GM18873 (cell line): ENCODE measurements around the gene SUSD6.

Source experiments
- ATAC-seq: cut with Tn5 transposase; IDR thresholded peaks from one replicate; pipeline ENCODE4 v1.9.1; 2021; ENCODE audit warnings: mild to moderate bottlenecking, moderate library complexity, moderate number of reproducible peaks; ENCODE audit not compliant: unreplicated experiment, low FRiP score

The SUSD6 gene

DNA sequence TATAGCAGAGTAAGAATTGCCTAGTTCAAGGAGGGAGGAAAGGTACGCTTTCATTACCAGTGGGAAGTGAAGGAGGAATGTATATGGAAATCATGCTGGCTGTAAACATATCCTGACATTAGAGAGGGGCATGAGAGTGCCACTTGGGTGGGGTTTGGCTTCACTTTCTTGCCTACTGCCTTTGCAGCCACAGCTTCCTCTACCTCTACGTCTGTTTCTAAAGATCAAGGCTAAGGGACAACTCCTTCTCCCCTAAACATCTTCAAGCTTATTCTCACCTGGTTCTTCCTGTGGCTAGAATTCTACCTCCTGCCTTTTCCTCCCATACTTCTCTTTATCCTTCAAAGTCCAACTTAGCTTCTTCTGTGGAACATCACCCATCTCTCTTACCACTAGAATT is 58.0 kb downstream of the SUSD6 start:
- ATAC-seq, result no peak

DNA sequence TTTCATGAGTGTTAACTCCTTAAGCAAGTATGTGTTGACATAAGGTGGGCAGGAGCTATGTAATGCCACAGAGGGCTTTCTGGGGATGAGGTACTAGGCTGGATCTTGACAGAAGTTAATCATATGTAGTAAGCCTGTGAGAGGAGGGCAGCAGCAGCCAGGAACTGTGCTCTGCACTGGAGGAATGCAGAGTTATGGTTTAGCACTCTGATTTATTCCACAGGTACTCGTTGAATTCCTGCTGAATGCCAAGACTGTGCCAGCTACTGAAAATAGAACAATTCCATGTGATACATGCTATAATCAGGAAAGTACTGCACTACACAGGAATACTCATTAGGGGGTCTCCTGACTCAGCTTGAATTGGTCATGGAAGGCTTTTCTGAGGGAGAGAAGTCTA is 58.7 kb downstream of the SUSD6 start:
- ATAC-seq, result no peak

DNA sequence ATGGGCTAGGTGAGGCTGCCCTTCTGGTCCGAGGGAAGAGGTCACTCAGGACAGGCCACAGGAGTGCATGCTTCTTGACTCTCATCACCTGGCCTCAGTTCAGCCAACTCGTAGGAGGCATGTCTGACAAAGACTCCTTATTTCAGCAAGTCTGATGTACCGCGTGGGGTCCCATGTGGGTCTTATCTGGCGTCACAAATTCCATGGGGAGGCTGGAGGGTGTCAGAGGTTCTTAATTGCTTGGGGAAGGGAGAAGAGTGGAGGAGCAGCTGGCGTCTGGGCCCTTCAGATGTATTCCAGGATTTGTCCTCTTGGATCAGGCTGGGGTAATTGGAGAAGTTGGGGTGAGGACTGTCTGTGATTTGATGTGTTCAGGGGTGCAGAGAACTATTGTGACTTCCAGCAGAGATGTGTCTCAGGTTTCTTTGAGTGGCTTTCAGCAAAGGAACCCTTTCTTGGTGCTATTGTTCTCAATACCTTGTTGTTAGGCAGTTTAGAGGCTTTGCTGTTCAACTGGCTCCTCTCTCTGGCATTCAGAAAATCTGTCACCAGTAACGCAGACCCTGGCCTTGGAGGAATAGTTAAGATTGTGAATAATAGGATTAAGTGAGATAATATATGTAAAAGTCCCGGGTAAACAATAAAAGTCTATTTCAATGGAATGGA is 60.1 kb downstream of the SUSD6 start:
- no peak for ATAC-seq

DNA sequence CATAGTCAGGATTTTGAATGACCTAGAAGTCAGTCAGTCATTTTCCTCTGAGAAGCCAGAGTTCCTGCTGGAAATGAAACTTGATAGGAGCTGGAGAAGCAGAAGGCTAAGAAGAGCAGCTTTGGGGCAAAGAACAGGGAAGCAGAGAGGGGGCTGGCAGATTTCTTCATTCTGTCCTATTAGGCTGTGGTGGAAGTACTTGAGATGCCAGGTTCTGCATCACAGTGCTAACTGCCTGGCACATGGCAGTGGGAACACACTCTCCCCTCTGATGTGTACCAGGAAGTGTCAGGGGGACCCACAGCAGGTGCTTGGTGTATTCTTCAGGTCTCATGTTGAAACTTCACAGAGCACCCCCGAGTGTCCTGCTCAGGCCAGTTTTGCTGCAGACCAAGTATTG is 61.0 kb downstream of the SUSD6 start:
- no peak for ATAC-seq

DNA sequence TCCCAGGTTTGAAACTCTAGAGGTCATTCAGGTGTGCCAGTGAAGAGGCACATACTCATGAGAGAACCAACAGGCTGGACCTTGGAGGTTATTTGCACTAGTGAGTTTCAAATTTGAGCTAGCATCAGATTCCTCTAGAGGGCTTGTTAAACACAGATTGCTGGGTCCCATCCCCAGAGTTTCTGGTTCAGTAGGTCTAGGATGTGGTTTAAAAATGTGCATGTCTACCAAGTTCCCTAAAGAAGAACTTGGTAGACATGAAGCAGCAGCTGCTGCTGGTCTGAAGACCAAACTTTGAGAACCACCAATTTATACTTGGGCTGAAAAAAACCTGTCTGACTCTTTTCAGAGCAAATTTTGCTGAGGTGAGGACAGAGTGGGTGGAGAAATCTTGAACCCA is 61.7 kb downstream of the SUSD6 start:
- no peak for ATAC-seq

DNA sequence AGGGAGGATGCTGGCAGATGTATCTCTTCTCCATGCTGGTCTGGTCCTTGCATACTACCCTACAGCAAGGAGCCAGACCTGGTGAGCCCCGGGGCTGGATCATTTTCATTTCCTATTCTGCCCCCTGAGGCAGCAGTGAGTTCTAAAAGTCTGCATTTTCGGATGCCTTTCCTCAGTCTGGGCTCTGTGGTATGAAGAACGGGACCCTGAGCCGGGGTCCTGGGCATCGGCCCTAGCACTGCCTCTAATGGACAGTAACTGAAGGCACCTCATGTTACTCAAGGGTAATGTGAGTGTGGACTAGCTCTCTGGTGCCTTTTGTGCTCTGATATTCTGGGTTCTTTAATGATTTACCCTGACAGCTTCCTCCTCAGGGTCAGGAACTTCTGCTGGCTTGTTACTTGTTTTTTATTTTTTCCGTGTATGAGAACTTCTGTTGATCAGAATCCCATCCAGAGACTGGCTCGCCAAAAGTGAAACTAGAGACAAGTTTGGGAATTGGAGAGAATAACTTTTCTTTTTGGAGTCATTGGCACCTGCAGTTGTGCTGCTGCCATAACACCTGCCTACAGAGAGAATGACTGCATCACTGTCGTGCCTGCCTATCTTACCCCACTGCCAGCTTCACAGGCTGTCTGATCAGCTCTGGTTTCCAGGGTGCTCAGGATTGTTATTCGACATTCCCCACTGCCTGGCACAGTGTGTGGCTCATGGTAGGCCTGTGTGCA is 62.3 kb downstream of the SUSD6 start:
- ATAC-seq, result no peak

DNA sequence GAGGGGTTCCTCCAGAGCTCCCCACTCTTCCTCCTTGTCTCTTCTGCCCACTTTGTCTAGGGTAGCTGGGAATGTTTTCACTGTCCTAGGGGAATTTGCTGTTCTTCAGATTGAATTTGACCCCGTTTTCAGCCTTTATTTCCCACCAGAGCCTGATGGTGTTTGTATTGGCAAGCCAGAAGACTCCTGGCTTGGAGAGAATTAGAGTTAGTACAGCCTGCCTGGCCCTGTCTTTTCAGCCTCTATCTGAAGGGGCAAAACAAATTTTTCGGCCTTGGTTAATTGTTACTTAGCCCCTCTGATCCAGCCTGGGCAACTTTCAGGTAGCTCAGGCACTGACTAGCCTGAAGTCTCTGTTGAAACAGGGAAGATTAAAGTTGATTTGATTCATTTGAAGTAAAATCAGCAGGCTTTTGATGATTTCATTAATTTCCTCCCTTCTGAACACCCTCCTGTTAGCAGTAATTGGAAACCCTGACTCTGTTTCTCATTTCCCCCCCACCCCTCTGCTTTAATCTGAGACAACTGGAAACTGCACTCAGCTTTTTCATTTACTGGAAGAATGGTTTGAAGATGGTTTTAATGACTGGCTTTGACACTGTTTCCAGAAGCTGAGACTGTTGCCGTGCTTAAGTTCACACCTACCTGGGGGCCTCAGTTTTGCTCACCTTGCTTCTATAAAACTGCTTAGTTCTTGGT is 63.3 kb downstream of the SUSD6 start:
- no peak for ATAC-seq

DNA sequence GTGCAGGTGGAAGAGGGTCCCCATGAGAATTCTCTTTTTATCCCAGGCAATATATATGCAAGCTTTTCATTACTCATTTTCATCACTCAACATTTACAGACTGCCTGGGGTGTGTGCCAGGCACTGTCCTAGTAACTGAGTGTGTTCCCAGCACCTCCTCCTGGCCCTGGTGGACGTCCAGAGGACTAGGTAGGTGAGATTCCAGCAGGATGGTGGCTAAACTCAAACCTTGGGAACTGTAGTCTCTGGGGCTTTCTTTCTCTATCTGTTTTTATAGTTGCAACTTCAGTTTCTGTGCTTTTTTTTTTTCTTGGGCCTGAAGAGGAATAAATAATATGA is 63.8 kb downstream of the SUSD6 start:
- no peak for ATAC-seq

DNA sequence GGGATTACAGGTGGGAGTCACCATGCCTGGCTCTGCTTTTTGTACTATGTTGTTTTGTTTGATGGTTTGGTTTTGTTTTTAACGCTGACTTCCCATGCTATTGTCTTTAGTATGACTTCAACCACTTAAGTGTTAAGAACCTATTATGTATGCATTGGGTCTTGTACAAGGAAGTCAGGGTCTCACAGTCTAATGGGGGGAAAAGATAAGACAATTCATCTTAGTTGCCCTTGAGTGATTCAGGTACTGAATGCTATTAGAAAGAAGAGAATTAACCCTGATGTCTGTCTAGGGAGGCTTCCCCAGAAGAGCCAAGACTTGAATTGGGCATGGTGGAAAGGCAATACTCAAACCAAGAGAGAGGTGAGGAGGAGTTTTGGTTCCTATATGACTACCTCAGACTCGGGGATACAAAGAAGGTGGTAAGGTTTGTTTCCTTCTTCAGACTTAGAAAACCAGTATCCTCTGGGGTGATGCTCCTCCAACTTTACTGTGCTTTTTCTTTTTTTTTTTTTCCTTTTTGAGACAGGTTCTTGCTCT is 64.6 kb downstream of the SUSD6 start:
- ATAC-seq, result peak; percentile 68

DNA sequence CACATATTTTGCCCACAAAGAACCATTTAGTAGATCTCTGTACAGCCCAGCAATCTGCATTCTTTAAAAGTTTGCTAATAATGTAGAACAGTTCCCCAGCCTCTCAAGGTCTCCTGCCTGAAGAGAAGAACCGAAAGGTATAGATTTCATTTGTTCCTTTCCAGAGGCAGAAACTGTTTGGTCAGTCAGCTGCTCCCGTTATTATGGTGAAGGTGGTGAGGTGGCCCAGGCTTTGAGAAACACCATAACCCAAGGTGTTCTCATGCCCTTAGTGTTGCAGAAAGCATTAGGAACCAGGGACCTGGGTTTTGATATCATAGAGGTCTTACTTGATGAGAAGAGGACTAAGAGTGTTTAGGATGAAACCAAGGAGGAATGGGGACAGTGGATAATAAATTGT is 65.3 kb downstream of the SUSD6 start:
- no peak for ATAC-seq

DNA sequence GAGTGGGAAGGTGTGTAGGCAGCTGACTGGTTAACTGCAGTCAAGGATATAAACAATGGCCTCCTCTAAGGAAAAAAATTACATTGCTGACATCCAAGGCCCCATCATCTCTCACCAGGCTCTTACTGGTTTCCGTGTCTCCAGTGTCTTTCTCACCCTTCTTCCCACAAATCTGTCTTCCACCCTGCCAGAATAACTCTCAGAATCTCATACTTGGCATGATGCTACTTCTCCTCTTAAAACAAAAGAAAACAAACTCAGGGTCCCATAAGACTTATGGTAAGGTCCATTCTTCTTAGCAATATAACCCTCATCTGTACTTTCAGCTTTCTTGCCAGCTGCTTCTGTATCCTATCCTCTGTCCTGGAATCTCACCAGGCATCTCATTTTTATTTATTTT is 68.9 kb downstream of the SUSD6 start:
- ATAC-seq, result no peak

DNA sequence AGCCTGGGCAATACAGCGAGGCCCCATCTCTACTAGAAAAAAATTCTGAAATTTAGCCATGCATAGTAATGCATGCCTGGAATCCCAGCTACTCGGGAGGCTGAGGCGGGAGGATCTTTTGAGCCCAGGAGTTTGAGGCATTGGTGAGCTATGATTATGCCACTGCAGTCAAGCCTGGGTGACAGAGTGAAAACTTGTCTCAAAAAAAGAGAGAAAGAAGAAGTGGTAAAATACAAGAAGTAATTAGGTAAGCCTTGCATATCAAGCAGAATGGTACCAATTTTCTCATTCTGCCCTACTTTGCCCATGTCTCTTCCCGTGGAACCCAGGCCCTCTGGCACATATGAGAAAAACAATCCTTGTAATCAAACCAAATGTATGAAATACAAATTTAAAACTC is 70.7 kb downstream of the SUSD6 start:
- no peak for ATAC-seq

DNA sequence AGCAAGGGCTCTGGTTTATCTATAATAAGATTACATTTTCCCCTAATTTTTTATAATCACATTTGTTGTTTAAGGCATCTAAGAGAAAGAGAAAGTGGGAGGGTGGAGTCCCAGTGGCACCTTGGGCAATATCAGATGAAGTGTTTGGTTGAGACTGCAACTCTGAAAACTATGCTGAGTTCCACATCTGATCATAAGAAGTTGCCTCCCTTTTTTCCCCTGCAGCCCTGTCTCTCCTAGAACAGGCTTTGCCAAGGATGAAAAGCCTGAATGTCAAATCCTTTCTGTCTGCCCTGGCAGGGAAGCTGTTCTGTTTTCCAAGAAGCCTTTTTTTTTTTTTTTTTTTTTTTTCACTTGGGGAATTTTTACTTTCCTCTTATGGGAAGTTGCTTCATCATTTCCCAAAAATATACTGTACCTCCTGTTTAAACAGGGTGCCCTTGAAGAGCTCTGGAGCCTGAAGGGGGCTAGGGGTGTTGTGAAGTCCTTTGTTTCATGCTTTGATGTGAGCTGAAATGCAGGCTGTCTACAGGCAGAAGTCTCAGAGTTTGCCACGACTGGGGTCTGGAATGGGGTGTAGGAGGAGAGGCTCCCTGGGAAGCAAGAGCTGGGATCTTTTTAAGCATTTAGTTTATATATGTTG is 71.3 kb downstream of the SUSD6 start:
- ATAC-seq, result no peak

DNA sequence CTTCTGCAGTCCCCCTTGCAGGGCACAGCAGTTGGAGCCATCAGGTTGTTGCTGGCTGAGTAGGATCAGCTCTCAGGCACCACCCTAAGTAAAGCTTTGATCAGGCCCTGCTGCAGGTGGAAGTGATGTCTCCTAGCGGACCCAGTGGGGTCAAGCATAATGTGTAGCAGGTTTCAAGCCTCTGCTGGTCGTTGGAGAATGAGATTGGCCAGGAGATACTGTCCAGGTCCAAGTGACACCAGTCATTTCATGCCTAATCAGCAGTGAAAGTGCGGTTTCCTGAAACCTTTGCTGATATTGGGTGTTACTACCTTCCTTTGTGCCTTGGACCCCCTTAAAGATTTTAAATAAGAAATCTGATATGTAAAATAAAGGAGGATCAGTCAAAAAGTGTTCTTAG is 72.6 kb downstream of the SUSD6 start:
- no peak for ATAC-seq

DNA sequence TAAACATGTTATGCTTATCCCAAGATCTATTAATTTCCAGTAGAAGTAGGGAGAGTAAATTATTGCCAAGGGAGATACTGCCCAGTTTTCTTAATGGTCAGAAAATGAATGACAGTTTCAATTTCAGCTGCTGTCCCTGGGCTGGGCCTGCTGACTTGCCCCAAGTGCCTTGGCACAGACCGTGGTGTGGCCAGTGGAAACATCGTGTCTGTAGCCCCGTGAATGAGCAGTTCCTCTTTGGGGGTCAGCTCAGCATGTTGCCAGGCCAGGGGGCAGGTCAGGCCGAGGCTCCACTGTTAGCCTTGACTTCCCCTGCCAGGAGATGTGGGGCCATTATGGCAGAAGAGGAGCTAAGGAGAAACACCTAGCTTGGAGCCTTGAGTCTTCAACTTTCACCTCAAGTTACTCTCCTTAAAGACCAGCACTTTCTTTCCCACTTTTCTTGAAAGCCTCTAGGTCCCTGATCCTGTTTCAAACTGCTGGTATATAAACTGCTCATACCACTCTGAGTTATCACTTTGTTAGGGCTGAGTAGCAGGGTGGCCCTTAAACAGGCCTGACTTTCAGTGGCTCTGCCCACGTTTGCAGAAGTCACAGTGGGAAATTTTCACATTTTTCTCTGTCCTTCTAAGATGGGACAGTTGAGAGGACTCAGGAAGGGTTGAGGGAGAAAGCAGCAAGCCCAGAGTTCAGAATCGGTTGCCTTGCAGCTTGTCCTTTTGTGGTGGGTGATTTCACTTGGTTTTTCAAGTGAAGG is 73.2 kb downstream of the SUSD6 start:
- no peak for ATAC-seq

DNA sequence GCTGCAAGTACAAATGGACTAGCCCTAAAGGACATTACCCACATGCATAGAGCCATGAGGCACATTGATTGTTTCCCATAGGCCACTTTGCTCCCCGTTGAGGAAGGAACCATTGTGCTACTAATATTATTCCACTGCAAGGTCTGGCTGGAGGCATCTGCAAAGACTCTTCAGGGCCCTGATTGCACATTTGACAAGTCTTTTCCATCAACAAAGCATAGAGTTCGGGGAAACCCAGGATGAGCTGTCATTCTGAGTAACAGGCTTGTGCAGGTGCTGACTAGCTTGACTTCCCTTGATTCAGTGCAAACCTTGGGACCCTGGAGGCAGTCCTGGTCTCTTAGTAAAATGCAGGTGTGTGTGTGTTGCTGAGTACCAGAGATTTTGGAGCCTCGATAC is 73.8 kb downstream of the SUSD6 start:
- ATAC-seq, result no peak

DNA sequence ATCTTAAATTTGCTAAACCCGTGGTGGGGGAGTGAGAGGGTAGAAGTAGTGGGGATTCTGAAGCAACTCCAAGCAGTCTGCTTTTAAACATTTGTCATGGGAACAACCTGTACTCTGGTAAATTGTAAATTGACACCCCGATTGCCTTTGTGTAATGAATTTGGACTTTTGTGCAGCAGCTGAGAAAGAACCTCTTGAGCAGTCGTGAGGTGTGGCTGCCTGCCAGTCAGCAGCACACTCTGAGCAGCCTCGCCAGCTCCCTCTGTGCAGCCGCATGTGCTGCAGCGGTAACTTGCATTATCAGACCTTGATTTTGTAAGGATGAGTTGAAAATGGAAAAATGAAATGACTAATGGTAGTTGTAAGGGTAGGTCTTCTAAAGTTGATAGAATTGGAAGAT is 74.3 kb downstream of the SUSD6 start:
- no peak for ATAC-seq

DNA sequence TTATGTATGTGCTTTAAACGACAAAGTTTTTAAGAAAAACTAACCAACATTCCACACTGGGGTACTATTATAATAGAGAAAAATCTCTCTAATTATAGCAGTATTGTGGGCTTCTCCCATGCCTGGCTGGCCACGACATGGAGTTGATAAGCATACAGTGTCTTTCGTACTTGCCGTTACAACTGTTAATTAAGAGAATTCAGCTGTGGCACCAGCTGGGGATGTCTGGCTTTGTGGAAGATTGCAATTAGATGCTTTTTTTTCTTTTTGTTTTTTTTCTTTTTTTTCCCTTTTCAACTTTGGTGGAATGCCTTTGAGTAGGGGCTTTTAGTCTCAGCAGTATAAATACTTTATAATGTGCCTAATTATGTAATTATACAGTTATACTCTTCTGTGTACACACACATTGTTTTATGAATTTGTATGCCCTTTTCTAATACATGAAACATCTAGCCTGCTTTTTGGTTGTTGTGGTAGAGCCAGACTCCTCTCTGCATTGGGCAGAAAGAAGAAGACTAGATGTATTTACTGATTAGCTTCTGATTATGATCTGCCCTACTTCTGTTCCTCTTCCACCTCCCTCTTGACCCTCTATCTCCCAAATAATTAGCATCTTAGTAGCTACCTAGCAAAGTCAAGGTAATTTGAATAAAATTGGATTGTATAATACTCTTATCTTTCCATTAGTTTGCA is 76.4 kb downstream of the SUSD6 start:
- no peak for ATAC-seq

DNA sequence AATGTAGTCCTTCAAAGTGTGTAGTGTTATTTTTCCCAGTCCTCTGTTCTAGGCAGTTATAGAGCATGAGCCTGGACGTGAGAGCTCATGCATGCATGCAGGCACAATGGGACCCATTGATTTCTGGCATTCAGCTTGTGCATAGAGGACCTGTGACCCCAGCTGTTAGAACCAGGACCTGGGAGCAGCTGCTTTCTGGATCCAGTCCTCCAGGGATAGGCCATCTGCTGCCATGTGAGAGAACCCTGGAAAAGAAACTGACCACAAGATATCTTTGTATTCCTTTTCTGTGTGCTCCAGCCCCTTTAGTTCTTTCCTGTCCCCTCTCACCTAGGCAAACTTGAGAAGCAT is 76.9 kb downstream of the SUSD6 start:
- ATAC-seq, result no peak

DNA sequence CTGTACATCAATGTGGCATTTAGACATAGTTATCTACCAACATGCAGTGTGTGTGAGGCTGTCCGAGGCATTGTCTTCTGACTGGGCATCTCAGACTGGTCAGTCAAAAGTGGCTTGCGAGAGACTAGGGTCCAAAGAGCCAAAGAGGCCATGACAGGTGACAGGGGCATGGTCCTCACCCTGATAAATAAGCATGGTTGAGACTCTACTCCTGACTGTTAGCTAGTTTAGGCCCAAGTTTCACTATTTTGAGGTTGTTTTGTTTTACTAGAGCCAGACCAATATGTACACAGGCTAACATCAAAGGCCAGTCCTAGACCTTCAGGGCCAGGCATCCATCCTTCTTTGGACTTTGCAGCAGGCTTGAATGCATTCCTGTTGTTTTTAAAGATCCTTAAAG is 78.6 kb downstream of the SUSD6 start:
- no peak for ATAC-seq
